Measurements from ENCODE around the gene ENPP3.

ENPP3 gene

GRCh38 chr6:131642987-131643611 lies 6.0 kb downstream of the ENPP3 start:
- Histone ChIP-seq H3K27me3 (replicated peaks; ENCODE audit: control insufficient read depth, insufficient read depth, low read length) (no peaks in the 10 kb centered on the region; the same call in 1 of the 2 replicates), H3K36me3 (ENCODE audit: control insufficient read depth, insufficient read depth, low read length) (no peaks in the 10 kb centered on the region), H3K4me3 (replicated peaks; ENCODE audit: low read depth, low read length) (no peak overlapping the region)
- TF ChIP-seq CTCF (IDR thresholded peaks at IDR 0.05; ENCODE audit: insufficient read depth, low read length, poor library complexity, severe bottlenecking) = no peak
- no peak for DNase-seq (ENCODE audit: extremely low read depth, insufficient read length)

DNA sequence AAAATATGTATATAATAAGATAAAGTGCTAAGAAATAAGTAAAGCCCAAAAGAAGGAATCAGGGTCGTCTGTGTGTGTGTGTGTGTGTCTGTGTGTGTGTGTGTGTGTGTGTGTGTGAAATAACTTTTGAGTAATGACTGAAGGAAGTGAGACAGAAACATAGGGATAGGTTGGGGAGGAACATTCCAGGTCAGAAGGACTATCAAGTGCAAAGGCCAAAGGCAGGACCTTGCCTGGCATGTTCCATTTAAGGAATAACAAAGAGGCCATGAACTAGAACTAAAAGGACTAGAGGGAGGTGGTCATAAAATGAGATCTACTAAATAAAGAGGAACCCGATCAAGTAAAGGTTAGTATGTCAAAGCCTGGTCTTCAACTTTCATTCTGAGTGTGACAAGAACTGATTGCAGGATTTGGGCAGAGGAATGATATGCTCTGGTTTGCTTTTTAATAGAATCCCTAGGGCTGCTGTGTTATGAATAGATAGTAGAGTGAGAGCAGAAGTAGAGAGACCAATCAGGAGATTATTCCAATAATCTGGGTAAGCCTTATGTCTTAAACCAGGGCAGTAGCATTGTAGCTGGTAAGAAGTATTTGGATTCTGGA lies 6.9 kb downstream of the ENPP3 start:
- DNase-seq (ENCODE audit: extremely low read depth, insufficient read length) = no peak
- TF ChIP-seq CTCF (IDR thresholded peaks at IDR 0.05; ENCODE audit: insufficient read depth, low read length, poor library complexity, severe bottlenecking) = no peak
- H3K36me3 ChIP-seq (ENCODE audit: control insufficient read depth, insufficient read depth, low read length) = no peaks in the 10 kb centered on the region
- H3K27me3 ChIP-seq (replicated peaks; ENCODE audit: control insufficient read depth, insufficient read depth, low read length) = no peaks in the 10 kb centered on the region; the same call in 1 of the 2 replicates
- no peak overlapping the region for H3K4me3 ChIP-seq (replicated peaks; ENCODE audit: low read depth, low read length)

- no peak overlapping the region for H3K4me3 ChIP-seq (replicated peaks; ENCODE audit: low read depth, low read length)
- no peak for DNase-seq (ENCODE audit: extremely low read depth, insufficient read length)
- no peaks in the 10 kb centered on the region; the same call in 1 of the 2 replicates for H3K27me3 ChIP-seq (replicated peaks; ENCODE audit: control insufficient read depth, insufficient read depth, low read length)
Observed at GRCh38 chr6:131644921-131645320, 7.8 kb downstream of the ENPP3 start.

DNA sequence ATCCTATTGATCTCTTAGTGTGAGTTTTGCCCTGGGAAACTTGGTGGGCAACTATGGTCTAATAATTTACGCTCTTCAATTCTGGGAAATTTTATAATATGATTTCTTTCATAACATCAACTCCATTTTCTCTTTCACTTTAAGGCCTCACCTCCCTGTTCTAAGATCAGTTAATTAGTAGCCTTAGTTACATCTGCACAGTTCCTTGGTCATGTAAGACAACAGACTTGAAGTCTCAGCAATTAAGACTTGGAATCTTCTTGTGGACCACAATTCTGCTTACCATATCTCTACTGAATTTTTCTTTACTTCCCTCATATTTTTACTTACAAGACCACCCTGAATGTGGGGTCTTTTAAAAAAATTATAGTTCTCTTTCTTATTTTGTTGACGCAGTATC lies 8.7 kb downstream of the ENPP3 start:
- H3K4me3 ChIP-seq (replicated peaks; ENCODE audit: low read depth, low read length) = no peak overlapping the region
- DNase-seq (ENCODE audit: extremely low read depth, insufficient read length) = no peak
- no peaks in the 10 kb centered on the region; the same call in 1 of the 2 replicates for H3K27me3 ChIP-seq (replicated peaks; ENCODE audit: control insufficient read depth, insufficient read depth, low read length)
- no peaks in the 10 kb centered on the region for H3K36me3 ChIP-seq (ENCODE audit: control insufficient read depth, insufficient read depth, low read length)
- no peak for TF ChIP-seq CTCF (IDR thresholded peaks at IDR 0.05; ENCODE audit: insufficient read depth, low read length, poor library complexity, severe bottlenecking)

More at GRCh38 chr6:131644921-131645320, 7.8 kb downstream of the ENPP3 start:
- no peaks in the 10 kb centered on the region for H3K36me3 ChIP-seq (ENCODE audit: control insufficient read depth, insufficient read depth, low read length)
- TF ChIP-seq CTCF (IDR thresholded peaks at IDR 0.05; ENCODE audit: insufficient read depth, low read length, poor library complexity, severe bottlenecking) = no peak

- no peak for TF ChIP-seq CTCF (IDR thresholded peaks at IDR 0.05; ENCODE audit: insufficient read depth, low read length, poor library complexity, severe bottlenecking)
- no peak for DNase-seq (ENCODE audit: extremely low read depth, insufficient read length)
- H3K36me3 ChIP-seq (ENCODE audit: control insufficient read depth, insufficient read depth, low read length) = no peaks in the 10 kb centered on the region
- no peak overlapping the region for H3K4me3 ChIP-seq (replicated peaks; ENCODE audit: low read depth, low read length)
- H3K27me3 ChIP-seq (replicated peaks; ENCODE audit: control insufficient read depth, insufficient read depth, low read length) = no peaks in the 10 kb centered on the region; the same call in 1 of the 2 replicates
Observed at GRCh38 chr6:131646249-131646670, 9.2 kb downstream of the ENPP3 start.
